Fibroblast of skin of left biceps (primary cell): ENCODE data around the gene KIF12.
"Not testable (repeated sequence)": the region's sequence is repeated elsewhere in the genome, so short reads cannot be mapped to it uniquely, and the experiment has no call there.

Experiments used
- DNase-seq, 2 experiments: peaks; one replicate each; pipeline ENCODE4 v3.0.0-alpha.2; 2013; ENCODE audit warnings: low read depth in 2 of 2

KIF12 gene

GRCh38 chr9:114084282-114085073, 14.6 kb downstream of the KIF12 start:
- DNase-seq: no peak

GRCh38 chr9:114083666-114084065, 15.4 kb downstream of the KIF12 start:
- no peak for DNase-seq

- DNase-seq: not testable (repeated sequence)
Measured at GRCh38 chr9:114082763-114083412, 16.2 kb downstream of the KIF12 start.

- peak; percentile 60 to 61 for DNase-seq
Measured at GRCh38 chr9:114082017-114082762, 16.9 kb downstream of the KIF12 start.

GRCh38 chr9:114081441-114082016, 17.6 kb downstream of the KIF12 start:
- no peak for DNase-seq

- no peak for DNase-seq
Measured at GRCh38 chr9:114080773-114081440, 18.2 kb downstream of the KIF12 start.

- no peak for DNase-seq
Measured at GRCh38 chr9:114080195-114080772, 18.8 kb downstream of the KIF12 start.

GRCh38 chr9:114078781-114079156, 20.3 kb downstream of the KIF12 start:
- DNase-seq: no peak

- DNase-seq: no peak
Measured at GRCh38 chr9:114078021-114078780, 20.9 kb downstream of the KIF12 start, which contains the start of gene AMBP. AMBP (minus strand) TSS chr9:114078300; CDS start chr9:114078209, 91 bp downstream.

GRCh38 chr9:114077162-114077837, 21.8 kb downstream of the KIF12 start:
- no peak for DNase-seq

- no peak for DNase-seq
Measured at GRCh38 chr9:114076237-114077161, 22.6 kb downstream of the KIF12 start.

- DNase-seq: no peak
Measured at GRCh38 chr9:114075602-114076001, 23.5 kb downstream of the KIF12 start.

GRCh38 chr9:114072184-114073140, 26.6 kb downstream of the KIF12 start:
- DNase-seq: no peak

GRCh38 chr9:114071197-114071795, 27.8 kb downstream of the KIF12 start:
- no peak for DNase-seq

GRCh38 chr9:114070188-114071103, 28.6 kb downstream of the KIF12 start:
- no peak for DNase-seq
